MM.1S (cell line): ENCODE measurements around the gene CCPG1.

Source experiments
- DNase-seq: peaks from one replicate; pipeline ENCODE4 v3.0.0-alpha.2; 2015
- H2AFZ ChIP-seq: fragments of 300-600 bp; sonication (generic); 2 replicates; pipeline ENCODE4 v1.6.0; 2016; ENCODE audit warnings: antibody characterized with exemption, low read length
- H3F3A ChIP-seq: fragments of 300-600 bp; sonication (generic); 2 replicates; pipeline ENCODE4 v1.6.1; 2016; ENCODE audit warnings: mild to moderate bottlenecking, antibody characterized with exemption, low read length, moderate library complexity, mixed read lengths; ENCODE audit not compliant: insufficient read depth
- H3K27ac ChIP-seq: fragments of 300-600 bp; sonication (generic); 2 replicates; pipeline ENCODE4 v1.5.1; 2016; ENCODE audit warnings: mild to moderate bottlenecking, low read length
- H3K27me3 ChIP-seq: fragments of 300-600 bp; sonication (generic); replicated peaks from 2 replicates; pipeline ENCODE4 v1.6.0; 2016; ENCODE audit warnings: low read length; ENCODE audit not compliant: insufficient read depth
- H3K36me3 ChIP-seq: fragments of 300-600 bp; sonication (generic); replicated peaks from 2 replicates; pipeline ENCODE4 v1.6.1; 2016; ENCODE audit warnings: mild to moderate bottlenecking, low read length, mixed read lengths; ENCODE audit not compliant: insufficient read depth
- H3K4me1 ChIP-seq: fragments of 300-600 bp; sonication (generic); 2 replicates; pipeline ENCODE4 v1.6.1; 2016; ENCODE audit warnings: low read length, mixed read lengths
- H3K4me2 ChIP-seq: fragments of 300-600 bp; sonication (generic); 2 replicates; pipeline ENCODE4 v1.6.0; 2016; ENCODE audit warnings: low read depth, low read length
- H3K4me3 ChIP-seq: fragments of 300-600 bp; sonication (generic); 2 replicates; pipeline ENCODE4 v1.5.1; 2016; ENCODE audit warnings: low read length, mixed read lengths
- H3K79me2 ChIP-seq: fragments of 300-600 bp; sonication (generic); 2 replicates; pipeline ENCODE4 v1.6.1; 2016; ENCODE audit warnings: mixed run types, low read length, mixed read lengths
- H3K9ac ChIP-seq: fragments of 300-600 bp; sonication (generic); 2 replicates; pipeline ENCODE4 v1.6.1; 2016; ENCODE audit warnings: low read length, mixed read lengths
- H3K9me2 ChIP-seq: fragments of 300-600 bp; sonication (generic); replicated peaks from 2 replicates; pipeline ENCODE4 v1.6.1; 2016; ENCODE audit warnings: mild to moderate bottlenecking, low read length, mixed read lengths; ENCODE audit not compliant: insufficient read depth
- H3K9me3 ChIP-seq: fragments of 300-600 bp; sonication (generic); replicated peaks from 2 replicates; pipeline ENCODE4 v1.6.1; 2016; ENCODE audit warnings: mild to moderate bottlenecking, low read length, mixed read lengths; ENCODE audit not compliant: insufficient read depth
- H4K20me1 ChIP-seq: fragments of 300-600 bp; sonication (generic); 2 replicates; pipeline ENCODE4 v1.6.1; 2016; ENCODE audit warnings: mild to moderate bottlenecking, low read length, moderate library complexity, mixed read lengths; ENCODE audit not compliant: insufficient read depth
- EZH2 ChIP-seq: fragments of 300-600 bp; sonication (generic); optimal IDR thresholded peaks from 2 replicates; pipeline ENCODE3; 2017; ENCODE audit warnings: low read depth, mild to moderate bottlenecking, antibody characterized with exemption, low read length, mixed read lengths
- EZH2phosphoT487 ChIP-seq: fragments of 300-600 bp; sonication (generic); IDR thresholded peaks from 2 replicates; pipeline ENCODE4 v1.6.1; 2018; ENCODE audit warnings: antibody characterized with exemption, low read length
- TF ChIP-seq, protein P1 (sequence below): fragments of 300-600 bp; sonication (generic); IDR thresholded peaks from 2 replicates; pipeline ENCODE4 v1.5.1; 2016; ENCODE audit warnings: antibody characterized with exemption, low read length, mixed read lengths

Gene CCPG1

DNA sequence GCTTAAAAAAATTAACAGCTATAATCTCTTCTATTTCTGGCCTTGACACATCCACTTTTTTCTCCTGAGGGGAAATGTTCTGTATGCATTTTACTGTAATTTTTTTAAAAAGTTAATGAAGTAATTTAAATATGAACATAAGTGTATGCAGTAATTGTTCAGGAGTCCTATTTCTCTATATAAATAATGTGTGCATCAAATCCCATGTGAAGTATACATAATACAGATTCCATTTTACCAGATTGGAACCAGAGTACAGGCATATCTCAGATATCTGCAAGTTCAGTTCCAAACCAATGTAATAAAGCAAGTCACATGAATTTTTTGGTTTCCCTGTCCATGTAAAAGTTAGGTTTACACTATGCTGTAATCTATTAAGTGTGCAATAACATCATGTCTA, 26.6 kb downstream of the CCPG1 start:
- H3K4me3 ChIP-seq = no peak overlapping the region
- no peak for DNase-seq
- H3K9ac ChIP-seq = no peak overlapping the region
- H3K4me1 ChIP-seq = no peaks in the 10 kb centered on the region
- no peaks in the 10 kb centered on the region for H4K20me1 ChIP-seq
- H2AFZ ChIP-seq = no peak overlapping the region
- no peaks in the 10 kb centered on the region for H3K36me3 ChIP-seq
- H3F3A ChIP-seq = no peaks in the 10 kb centered on the region
- TF ChIP-seq, protein P1, sequence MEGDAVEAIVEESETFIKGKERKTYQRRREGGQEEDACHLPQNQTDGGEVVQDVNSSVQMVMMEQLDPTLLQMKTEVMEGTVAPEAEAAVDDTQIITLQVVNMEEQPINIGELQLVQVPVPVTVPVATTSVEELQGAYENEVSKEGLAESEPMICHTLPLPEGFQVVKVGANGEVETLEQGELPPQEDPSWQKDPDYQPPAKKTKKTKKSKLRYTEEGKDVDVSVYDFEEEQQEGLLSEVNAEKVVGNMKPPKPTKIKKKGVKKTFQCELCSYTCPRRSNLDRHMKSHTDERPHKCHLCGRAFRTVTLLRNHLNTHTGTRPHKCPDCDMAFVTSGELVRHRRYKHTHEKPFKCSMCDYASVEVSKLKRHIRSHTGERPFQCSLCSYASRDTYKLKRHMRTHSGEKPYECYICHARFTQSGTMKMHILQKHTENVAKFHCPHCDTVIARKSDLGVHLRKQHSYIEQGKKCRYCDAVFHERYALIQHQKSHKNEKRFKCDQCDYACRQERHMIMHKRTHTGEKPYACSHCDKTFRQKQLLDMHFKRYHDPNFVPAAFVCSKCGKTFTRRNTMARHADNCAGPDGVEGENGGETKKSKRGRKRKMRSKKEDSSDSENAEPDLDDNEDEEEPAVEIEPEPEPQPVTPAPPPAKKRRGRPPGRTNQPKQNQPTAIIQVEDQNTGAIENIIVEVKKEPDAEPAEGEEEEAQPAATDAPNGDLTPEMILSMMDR = no peak
- TF ChIP-seq EZH2phosphoT487 (no peak), EZH2 (no peak)
- no peaks in the 10 kb centered on the region for H3K9me3 ChIP-seq
- H3K27ac ChIP-seq = no peak overlapping the region
- H3K27me3 ChIP-seq = no peaks in the 10 kb centered on the region
- no peaks in the 10 kb centered on the region for H3K9me2 ChIP-seq
- no peak overlapping the region for H3K4me2 ChIP-seq
- peaks cover 5% of the 10 kb centered on the region; the same call in 1 of the 2 replicates for H3K79me2 ChIP-seq

- H3F3A ChIP-seq = no peaks in the 10 kb centered on the region
- H2AFZ ChIP-seq = no peak overlapping the region
- H3K9me2 ChIP-seq = no peaks in the 10 kb centered on the region
These were observed 29.1 kb downstream of the CCPG1 start for GRCh38 chr15:55379095-55379494.

GRCh38 chr15:55372701-55373440, 35.3 kb downstream of the CCPG1 start:
- peak; percentile 73 for DNase-seq
- H3K27ac ChIP-seq = peak overlapping the region; percentile 61
- H3K27me3 ChIP-seq = no peaks in the 10 kb centered on the region
- H2AFZ ChIP-seq = no peak overlapping the region
- H3K4me2 ChIP-seq = peak overlapping the region; percentile 53
- peak overlapping the region; percentile 5; the same call in 1 of the 2 replicates for H3K9ac ChIP-seq
- H3K9me2 ChIP-seq = no peaks in the 10 kb centered on the region
- H4K20me1 ChIP-seq = no peaks in the 10 kb centered on the region
- no peaks in the 10 kb centered on the region for H3K9me3 ChIP-seq
- H3F3A ChIP-seq = peaks cover 13% of the 10 kb centered on the region
- TF ChIP-seq EZH2 = no peak
- TF ChIP-seq EZH2phosphoT487 = no peak
- TF ChIP-seq, protein P1 = no peak
- H3K36me3 ChIP-seq = no peaks in the 10 kb centered on the region; the same call in 1 of the 2 replicates
- no peaks in the 10 kb centered on the region for H3K79me2 ChIP-seq
- H3K4me3 ChIP-seq = peak overlapping the region; percentile 28; the same call in 1 of the 2 replicates
- peaks cover 22% of the 10 kb centered on the region for H3K4me1 ChIP-seq

More at GRCh38 chr15:55379095-55379494, 29.1 kb downstream of the CCPG1 start:
- no peak overlapping the region for H3K9ac ChIP-seq
- peaks cover 5% of the 10 kb centered on the region; the same call in 1 of the 2 replicates for H3K79me2 ChIP-seq
- no peaks in the 10 kb centered on the region for H4K20me1 ChIP-seq
- no peak overlapping the region for H3K4me3 ChIP-seq
- H3K9me3 ChIP-seq = no peaks in the 10 kb centered on the region
- H3K4me2 ChIP-seq = no peak overlapping the region
- H3K36me3 ChIP-seq = no peaks in the 10 kb centered on the region; the same call in 1 of the 2 replicates
- no peaks in the 10 kb centered on the region for H3K27me3 ChIP-seq
- no peak for DNase-seq
- no peak overlapping the region for H3K27ac ChIP-seq
- no peaks in the 10 kb centered on the region for H3K4me1 ChIP-seq
- TF ChIP-seq EZH2 (no peak), EZH2phosphoT487 (no peak)
- TF ChIP-seq, protein P1 = no peak
